ENCODE results near the gene PAPOLG.

The PAPOLG gene

GRCh38 chr2:60832621-60833020, 76.6 kb downstream of the PAPOLG start:
- no peak overlapping the region for H3K4me3 ChIP-seq (ENCODE audit: low read length)
- DNase-seq (ENCODE audit: low read depth): no peak
- TF ChIP-seq CTCF (conservative IDR thresholded peaks at IDR 0.05; ENCODE audit: low read depth, low read length): no peak

GRCh38 chr2:60834270-60834717, 78.2 kb downstream of the PAPOLG start:
- H3K4me3 ChIP-seq (ENCODE audit: low read length): no peak overlapping the region
- DNase-seq (ENCODE audit: low read depth): no peak
- no peak for TF ChIP-seq CTCF (conservative IDR thresholded peaks at IDR 0.05; ENCODE audit: low read depth, low read length)

GRCh38 chr2:60836491-60836890, 80.4 kb downstream of the PAPOLG start:
- no peak overlapping the region for H3K4me3 ChIP-seq (ENCODE audit: low read length)
- DNase-seq (ENCODE audit: low read depth): no peak
- no peak for TF ChIP-seq CTCF (conservative IDR thresholded peaks at IDR 0.05; ENCODE audit: low read depth, low read length)

- TF ChIP-seq CTCF (conservative IDR thresholded peaks at IDR 0.05; ENCODE audit: low read depth, low read length): no peak
- H3K4me3 ChIP-seq (ENCODE audit: low read length): no peak overlapping the region
Observed at GRCh38 chr2:60837123-60837522, 81.1 kb downstream of the PAPOLG start.

GRCh38 chr2:60838481-60838880, 82.4 kb downstream of the PAPOLG start:
- TF ChIP-seq CTCF (conservative IDR thresholded peaks at IDR 0.05; ENCODE audit: low read depth, low read length): no peak

More at GRCh38 chr2:60837123-60837522, 81.1 kb downstream of the PAPOLG start:
- DNase-seq (ENCODE audit: low read depth): no peak

GRCh38 chr2:60839126-60839813, 83.2 kb downstream of the PAPOLG start:
- TF ChIP-seq CTCF (conservative IDR thresholded peaks at IDR 0.05; ENCODE audit: low read depth, low read length): no peak
- no peak for DNase-seq (ENCODE audit: low read depth)
- no peak overlapping the region for H3K4me3 ChIP-seq (ENCODE audit: low read length)

More at GRCh38 chr2:60838481-60838880, 82.4 kb downstream of the PAPOLG start:
- DNase-seq (ENCODE audit: low read depth): no peak
- no peak overlapping the region for H3K4me3 ChIP-seq (ENCODE audit: low read length)

- no peak for TF ChIP-seq CTCF (conservative IDR thresholded peaks at IDR 0.05; ENCODE audit: low read depth, low read length)
- no peak overlapping the region for H3K4me3 ChIP-seq (ENCODE audit: low read length)
- no peak for DNase-seq (ENCODE audit: low read depth)
Observed at GRCh38 chr2:60840880-60841279, 84.8 kb downstream of the PAPOLG start.

Measured in retinal pigment epithelial cell (primary cell).